Right forelimb (tissue), 1 donor: Measurements from ENCODE around the gene E2F2.
"Not testable (repeated sequence)": the region's sequence is repeated elsewhere in the genome, so short reads cannot be mapped to it uniquely, and the experiment has no call there.

Source experiments
- DNase-seq: peaks from one replicate; pipeline ENCODE4 v3.0.0-alpha.2; 2018

Gene E2F2

GRCh38 chr1:23545851-23546250 is 14.8 kb upstream of the E2F2 start:
- no peak for DNase-seq

DNA sequence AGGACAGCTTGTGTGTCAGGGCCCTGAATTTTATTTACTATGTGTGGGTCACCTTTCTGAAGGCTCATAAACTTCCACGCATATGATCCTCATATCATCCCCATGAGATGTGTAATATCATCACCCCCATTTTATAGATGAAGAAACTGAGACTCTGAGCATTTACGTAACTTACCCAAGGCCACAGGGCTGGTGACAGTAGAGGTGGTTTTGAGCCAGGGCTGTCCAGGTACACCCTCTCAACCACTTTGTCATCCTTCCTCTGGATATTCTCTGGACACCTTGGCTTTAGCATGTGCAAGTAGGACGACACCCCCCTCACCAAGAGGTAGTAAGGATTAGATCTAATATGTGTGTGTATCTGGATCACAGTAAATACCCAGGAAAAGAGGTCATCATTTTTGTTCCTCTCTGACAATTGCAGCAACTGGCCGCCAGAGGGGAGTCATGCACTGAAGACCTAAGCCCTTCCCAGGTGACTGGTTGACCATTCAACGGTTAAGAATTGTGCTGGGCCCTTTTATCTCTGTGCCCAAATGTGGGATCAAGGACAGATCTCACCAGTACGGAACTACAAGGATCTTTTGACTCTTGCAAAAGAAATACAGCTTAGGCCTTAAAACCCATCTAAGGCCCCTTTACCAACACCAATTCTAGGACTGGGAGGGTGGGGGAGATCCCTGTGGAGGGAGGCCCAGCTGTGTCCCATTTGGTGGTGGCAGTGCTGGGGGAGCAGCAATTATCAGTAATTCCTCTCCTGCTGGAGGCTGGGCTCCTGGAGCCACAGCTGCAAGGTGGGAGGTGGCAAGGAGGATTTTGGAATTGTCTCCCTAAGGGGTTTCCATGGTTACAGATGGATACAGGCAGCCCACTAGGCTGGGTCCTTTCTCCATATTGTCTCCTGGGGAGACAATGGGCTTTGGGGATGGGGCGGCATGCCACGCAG is 13.7 kb upstream of the E2F2 start:
- DNase-seq = peak; percentile 85

GRCh38 chr1:23543707-23544443 is 12.8 kb upstream of the E2F2 start:
- no peak for DNase-seq

- not testable (repeated sequence) for DNase-seq
These were observed 11.9 kb upstream of the E2F2 start for GRCh38 chr1:23542940-23543339.

DNA sequence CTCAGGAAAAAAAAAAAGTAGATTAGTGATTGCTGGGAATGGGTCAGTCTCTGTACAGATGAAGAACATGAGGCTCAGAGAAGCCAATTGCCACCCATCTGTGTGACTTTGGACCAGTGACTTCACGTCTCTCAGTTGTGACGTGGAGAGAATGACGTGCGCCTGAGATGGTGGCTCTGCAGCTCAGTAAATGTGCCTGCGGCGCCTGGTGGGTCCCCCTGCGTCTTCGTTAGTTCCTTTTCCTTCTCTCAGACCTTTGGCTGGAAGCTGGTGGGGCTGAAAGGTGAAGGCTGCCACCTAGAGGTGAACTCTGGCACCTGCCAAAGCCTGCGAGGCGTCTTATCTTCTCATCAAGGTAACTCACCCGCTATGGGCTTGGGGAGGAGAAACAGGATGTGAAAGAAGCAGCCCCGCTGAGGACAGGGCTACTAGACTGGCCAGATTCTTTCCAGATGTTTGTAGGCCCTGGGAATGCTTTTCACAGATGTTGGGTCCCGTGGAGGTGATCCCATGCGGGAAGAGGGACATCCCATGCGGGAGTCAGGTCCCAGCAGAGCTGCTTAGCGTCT is 8.7 kb upstream of the E2F2 start:
- DNase-seq = peak; percentile 91

- no peak for DNase-seq
These were observed 6.4 kb upstream of the E2F2 start for GRCh38 chr1:23537296-23537973.

DNA sequence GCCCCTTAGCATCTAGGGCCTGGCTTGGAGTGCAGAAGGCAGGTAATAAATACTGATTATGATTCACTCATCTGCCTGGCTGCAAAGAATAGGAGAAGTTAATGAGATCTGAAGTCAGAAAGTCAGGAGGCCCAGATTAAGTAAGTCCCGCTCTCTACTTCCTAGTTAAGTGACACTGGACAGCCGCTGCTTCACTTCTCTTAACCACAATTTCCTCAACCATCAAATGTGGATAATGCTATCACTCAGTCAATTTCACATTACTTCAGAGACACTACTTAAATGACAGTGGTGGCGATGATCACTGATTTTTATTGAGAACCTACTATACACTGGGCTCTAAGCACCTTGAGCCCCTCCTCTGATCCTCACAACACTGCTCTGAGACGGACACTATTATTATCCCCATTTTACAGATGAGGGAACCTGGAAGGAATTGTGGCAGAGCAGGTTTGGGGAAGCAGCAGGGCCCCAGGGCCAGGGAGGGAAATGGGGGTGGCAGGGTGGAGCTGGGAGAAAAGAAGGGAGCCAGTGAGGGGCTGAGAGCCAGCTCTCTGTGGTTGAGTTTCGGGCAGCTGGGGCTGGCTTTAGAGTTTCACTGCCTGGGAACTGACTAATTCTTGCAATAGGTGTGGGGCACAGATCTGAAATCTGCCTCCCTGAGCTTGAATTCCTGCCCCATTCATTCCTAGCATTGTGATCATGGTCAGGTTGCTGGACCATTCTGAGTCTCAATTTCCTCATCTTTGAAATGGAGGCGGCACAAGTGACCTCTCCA is 2.4 kb upstream of the E2F2 start:
- DNase-seq = no peak

DNA sequence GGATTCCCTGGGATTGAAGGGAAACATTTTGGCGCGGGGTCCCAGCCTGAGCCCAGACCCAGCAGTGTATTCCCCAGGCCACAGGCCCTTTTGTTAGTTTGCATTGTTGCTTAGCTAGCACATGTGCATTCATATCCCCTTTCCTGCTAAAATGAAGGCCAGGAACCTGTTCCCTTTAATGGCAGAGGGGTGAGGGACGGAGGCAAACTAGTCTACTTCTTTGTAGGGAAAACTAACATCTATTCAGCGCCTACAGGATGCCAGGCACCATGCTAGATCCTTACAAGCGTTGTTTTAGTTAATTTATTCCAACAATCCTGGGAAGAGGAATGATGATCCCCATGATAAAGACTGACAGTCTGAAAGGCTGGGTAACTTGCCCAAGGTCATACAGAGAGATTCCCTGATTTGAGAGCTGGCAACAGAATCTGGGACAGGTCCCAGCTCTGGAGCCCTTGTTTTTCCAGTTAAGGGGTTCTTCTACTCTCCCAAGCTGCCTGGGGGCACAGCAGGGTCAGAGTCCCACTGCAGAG is 595 bp upstream of the E2F2 start:
- DNase-seq = no peak

- DNase-seq = no peak
These were observed 816 bp downstream of the E2F2 start for GRCh38 chr1:23530087-23530746.

DNA sequence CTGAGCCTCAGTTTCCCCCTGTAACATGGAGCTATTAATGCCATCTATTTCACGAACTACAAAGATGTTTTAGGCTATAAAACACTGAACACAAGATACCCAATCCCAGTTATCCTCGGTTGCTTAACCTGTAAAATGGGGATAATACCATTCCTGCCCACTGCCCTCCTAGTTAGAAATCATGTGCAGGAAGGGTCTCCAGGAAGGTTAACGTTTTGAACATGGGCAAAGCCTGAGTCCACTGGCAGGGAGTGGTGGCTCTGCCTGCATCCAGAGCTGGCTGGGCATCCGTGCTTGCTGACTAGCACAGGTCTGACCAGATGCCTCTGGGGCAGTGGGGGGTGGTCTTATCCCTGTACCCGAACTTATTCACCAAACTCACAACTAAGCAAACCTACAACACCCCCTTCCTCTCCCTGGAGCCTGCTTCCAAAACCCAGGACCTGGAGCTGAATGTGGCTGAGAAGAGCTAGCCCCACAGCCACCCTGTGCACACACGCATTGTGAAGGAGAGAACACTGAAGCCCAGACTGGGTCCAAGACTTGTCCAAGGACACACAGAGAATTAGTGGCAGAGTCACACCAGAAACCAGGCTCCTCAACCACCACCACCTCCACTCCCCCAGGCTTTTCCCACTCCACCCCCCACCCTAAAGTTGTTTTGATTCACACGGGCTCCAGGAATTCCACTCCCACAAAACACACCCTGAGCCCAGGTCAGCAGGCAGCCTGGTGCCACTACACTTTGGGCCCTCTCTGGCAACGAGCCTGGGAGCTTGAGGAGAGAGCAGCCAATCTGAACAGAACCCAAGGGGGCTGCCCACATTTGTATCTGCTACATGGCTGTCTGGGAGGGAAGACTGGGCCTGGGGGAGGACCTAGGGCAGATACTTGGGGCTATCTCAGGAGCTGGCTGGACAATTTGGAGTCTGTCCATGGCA is 1.6 kb downstream of the E2F2 start:
- DNase-seq = no peak

- peak; percentile 85 for DNase-seq
These were observed 2.6 kb downstream of the E2F2 start for GRCh38 chr1:23528250-23528978.

- DNase-seq = no peak
These were observed 3.2 kb downstream of the E2F2 start for GRCh38 chr1:23527900-23528249.

- DNase-seq = no peak
These were observed 3.7 kb downstream of the E2F2 start for GRCh38 chr1:23527366-23527765.

GRCh38 chr1:23526329-23527041 is 4.5 kb downstream of the E2F2 start:
- no peak for DNase-seq

DNA sequence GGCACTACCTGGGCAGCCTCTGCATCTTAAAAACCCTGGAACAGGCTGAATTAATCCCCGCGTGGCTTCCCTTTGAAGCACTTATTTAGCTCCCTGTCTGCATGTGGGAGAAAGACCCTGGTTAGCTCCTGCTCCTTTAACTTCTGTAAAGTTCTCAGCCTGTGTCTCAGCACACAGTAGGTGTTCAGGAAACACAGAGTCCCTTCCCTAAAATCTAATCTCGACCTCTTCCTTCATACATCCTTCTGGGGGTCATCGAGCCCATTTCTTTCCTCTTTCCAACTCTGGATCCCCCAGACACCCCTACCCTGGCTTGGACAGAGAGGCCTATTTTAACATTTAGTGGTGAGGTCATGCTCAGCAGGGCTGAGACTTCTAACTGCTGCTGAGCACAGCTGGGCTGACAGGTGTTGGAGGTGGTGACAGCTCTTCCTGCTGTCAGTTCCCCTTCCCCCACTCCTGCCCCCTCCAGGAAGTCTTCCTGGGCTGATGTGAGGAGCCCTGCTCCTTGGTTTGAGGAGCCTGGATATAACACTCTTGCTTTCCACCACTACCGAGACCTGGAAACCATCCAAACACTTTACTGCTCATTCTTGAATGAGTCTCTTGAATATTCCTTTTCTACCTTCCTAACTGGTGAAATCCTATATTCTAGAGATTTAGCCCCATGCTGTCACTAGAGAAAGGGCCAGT is 5.3 kb downstream of the E2F2 start:
- no peak for DNase-seq

GRCh38 chr1:23524716-23525401 is 6.2 kb downstream of the E2F2 start:
- peak; percentile 66 for DNase-seq

GRCh38 chr1:23524163-23524562 is 6.9 kb downstream of the E2F2 start:
- no peak for DNase-seq
